Mucosa of descending colon (tissue), 3 donors: ENCODE data around the gene ARL13B. TPM values are rescaled to one million over a fixed set of nuclear protein-coding genes. Genes with fewer than 3 reads are reported as not detected.

Experiments used
- ATAC-seq: fragments of 200-7000 bp; cut with Tn5 transposase; one replicate; pipeline ENCODE4 v1.9.1; 2020; ENCODE audit warnings: mild to moderate bottlenecking, moderate library complexity
- DNase-seq, 3 donors: peaks; one replicate each; pipeline ENCODE4 v3.0.0-alpha.2; 2020
- H3K36me3 ChIP-seq: fragments of 200-600 bp; one replicate; pipeline ENCODE4 v1.8.0; 2021; ENCODE audit warnings: low read depth, mild to moderate bottlenecking
- H3K4me1 ChIP-seq: fragments of 200-600 bp; one replicate; pipeline ENCODE4 v1.8.0; 2021; ENCODE audit warnings: low read depth, mild to moderate bottlenecking
- H3K4me3 ChIP-seq: fragments of 200-600 bp; one replicate; pipeline ENCODE4 v1.8.0; 2021; ENCODE audit warnings: mild to moderate bottlenecking
- H3K9me3 ChIP-seq: fragments of 200-600 bp; one replicate; pipeline ENCODE4 v1.8.0; 2021; ENCODE audit warnings: mild to moderate bottlenecking
- intact Hi-C, 2 donors: fragments of 100-400 bp; cut with DNase I in 1 of 2; cut with micrococcal nuclease in 1 of 2; formaldehyde crosslinking; loops; one replicate each; pipeline versions ENCODE4 v1.11.0 to v1.11.1; 2022; cut with DNase I, micrococcal nuclease
- total RNA-seq, 3 donors: library from RNA; stranded (reverse); fragmentation: NEBNext Ultra II Directional in 2 of 3; extraction: Animal tissue kit (Norgen Biotek cat#: 25700) in 2 of 3; gene quantifications; one replicate each; pipeline versions ENCODE4 v1.2.1 to v1.2.4, GENCODE V29; 2021 to 2023
- TF ChIP-seq, protein P1 (sequence below): fragments of 200-600 bp; IDR thresholded peaks from one replicate; pipeline ENCODE4 v1.8.0; 2022; ENCODE audit warnings: antibody characterized with exemption, mild to moderate bottlenecking
- donor health status: DM: no; HTN: no; CAD: no; lungs with moderate emphysema.
- donor health status: DM: no; HTN: no; CAD: no.
- donor health status: DM: no; HTN: yes; CAD: no.

Gene ARL13B
- total RNA-seq, 3 donors from 2014 or later, result 2.6 to 9.1 (median 4.1) TPM

DNA sequence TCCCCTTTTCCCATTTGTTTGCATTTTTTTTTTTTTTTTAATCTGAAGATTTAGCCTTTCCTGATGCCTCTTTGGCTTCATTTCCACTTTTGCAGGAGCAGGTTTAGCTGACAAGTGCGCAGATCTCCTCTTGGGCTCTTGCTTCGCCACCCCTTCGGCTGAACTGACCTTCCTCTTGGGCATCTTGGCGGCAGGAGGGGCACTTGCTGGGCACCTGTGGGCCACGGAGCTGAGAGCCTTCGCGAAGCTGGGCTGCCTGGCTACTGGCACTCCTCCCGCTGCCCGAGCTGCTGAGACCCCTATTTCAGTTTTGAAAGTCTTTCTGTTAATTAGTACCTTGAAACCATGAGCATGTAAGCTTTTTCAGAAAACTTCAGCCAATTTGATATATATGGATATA lies 8.8 kb downstream of the ARL13B start:
- TF ChIP-seq, protein P1, sequence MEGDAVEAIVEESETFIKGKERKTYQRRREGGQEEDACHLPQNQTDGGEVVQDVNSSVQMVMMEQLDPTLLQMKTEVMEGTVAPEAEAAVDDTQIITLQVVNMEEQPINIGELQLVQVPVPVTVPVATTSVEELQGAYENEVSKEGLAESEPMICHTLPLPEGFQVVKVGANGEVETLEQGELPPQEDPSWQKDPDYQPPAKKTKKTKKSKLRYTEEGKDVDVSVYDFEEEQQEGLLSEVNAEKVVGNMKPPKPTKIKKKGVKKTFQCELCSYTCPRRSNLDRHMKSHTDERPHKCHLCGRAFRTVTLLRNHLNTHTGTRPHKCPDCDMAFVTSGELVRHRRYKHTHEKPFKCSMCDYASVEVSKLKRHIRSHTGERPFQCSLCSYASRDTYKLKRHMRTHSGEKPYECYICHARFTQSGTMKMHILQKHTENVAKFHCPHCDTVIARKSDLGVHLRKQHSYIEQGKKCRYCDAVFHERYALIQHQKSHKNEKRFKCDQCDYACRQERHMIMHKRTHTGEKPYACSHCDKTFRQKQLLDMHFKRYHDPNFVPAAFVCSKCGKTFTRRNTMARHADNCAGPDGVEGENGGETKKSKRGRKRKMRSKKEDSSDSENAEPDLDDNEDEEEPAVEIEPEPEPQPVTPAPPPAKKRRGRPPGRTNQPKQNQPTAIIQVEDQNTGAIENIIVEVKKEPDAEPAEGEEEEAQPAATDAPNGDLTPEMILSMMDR, result no peak
- intact Hi-C loops, result no loop called here
- no peak for ATAC-seq
- no peaks in the 10 kb centered on the region for H3K9me3 ChIP-seq
- H3K4me1 ChIP-seq, result no peaks in the 10 kb centered on the region
- no peaks in the 10 kb centered on the region for H3K36me3 ChIP-seq
- H3K4me3 ChIP-seq, result no peak overlapping the region
- no peak for DNase-seq

DNA sequence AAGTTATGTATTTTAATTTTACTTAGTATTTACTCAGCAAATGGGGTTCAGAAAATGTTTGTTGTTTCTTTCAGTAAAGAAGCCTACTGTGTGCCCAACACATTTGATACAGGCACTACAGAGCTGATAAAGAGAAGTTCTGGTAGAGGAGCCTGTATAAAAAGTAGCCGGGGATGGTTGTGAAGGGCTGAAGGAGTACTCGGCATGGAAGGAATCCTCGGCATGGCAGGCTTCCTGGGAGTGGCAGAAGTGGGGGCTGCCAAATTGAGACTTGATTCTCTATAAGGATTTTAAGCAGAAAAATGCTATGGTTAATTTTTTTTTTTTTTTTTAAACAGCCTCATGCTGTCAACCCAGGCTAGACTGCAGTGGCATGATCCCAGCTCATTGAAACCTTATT lies 9.3 kb downstream of the ARL13B start:
- TF ChIP-seq, protein P1, result no peak
- Histone ChIP-seq H3K4me3 (no peak overlapping the region), H3K9me3 (no peaks in the 10 kb centered on the region), H3K36me3 (no peaks in the 10 kb centered on the region), H3K4me1 (no peaks in the 10 kb centered on the region)
- intact Hi-C loops, result no loop called here
- ATAC-seq, result no peak
- DNase-seq, result no peak

DNA sequence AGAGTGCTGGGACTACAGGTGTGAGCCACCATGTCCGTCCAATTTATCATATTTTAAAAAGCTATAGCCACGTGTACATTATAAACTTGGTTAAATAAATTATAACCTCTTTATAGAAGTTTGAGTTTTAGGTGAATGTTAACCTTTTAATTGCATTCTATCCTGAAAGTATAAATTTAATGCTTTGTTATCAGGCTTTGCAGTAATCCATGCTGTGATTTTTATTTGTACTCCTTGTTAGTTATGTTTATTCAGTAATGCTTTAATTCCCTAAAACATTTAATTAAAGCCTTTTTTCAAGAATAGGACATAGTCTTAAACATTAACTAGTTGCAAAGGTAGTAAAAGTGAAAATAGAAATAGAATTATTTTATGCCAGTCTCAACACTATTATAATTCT lies 11.7 kb downstream of the ARL13B start:
- ATAC-seq (no peak), DNase-seq (no peak)
- H3K9me3 ChIP-seq, result no peaks in the 10 kb centered on the region
- no peaks in the 10 kb centered on the region for H3K4me1 ChIP-seq
- H3K36me3 ChIP-seq, result no peaks in the 10 kb centered on the region
- intact Hi-C loops, result no loop called here
- no peak overlapping the region for H3K4me3 ChIP-seq
- TF ChIP-seq, protein P1, result no peak

DNA sequence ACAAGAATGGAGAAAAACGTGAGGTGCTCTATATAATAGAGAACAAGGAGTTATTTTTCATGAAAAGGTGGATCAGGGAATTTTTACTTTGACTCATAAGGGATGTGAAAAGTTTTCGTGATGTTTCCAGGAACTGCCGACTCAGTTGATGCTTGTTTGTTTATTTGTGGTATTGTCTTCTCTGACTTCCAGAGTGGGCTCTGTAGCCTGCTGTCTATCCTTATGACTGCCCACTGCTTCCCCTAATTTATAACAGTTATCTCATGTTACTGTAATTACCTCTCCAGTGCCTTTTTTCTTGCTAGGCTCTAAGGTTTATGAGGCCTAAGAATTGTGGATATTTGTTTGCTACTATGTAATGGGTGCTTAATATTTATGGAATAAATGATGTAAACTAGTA lies 12.3 kb downstream of the ARL13B start:
- intact Hi-C loops, result no loop called here
- Histone ChIP-seq H3K4me3 (no peak overlapping the region), H3K9me3 (no peaks in the 10 kb centered on the region), H3K36me3 (no peaks in the 10 kb centered on the region), H3K4me1 (no peaks in the 10 kb centered on the region)
- TF ChIP-seq, protein P1, result no peak
- ATAC-seq, result no peak
- DNase-seq, result no peak

DNA sequence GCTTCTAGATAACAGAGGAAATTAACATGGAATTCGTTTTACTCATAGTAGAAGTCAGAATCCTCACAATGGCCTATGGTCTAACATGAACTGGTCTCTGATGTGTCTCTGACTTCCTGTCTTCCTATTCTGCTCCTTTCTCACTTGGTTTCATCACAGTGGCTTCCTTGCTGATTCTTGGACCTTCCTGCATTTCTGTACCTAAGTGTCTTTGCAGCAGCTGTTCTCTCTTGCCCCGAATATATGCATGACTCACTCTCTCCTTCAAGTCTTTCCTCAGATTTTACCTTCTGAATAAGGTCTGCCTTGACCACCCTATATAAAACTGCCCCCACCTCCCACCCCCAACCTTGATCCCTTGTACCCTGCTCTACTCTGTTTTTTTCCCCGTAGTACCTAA lies 14.1 kb downstream of the ARL13B start:
- no peaks in the 10 kb centered on the region for H3K36me3 ChIP-seq
- H3K4me1 ChIP-seq, result no peaks in the 10 kb centered on the region
- TF ChIP-seq, protein P1, result no peak
- intact Hi-C loops, result no loop called here
- DNase-seq, result no peak
- no peaks in the 10 kb centered on the region for H3K9me3 ChIP-seq
- ATAC-seq, result no peak
- no peak overlapping the region for H3K4me3 ChIP-seq

DNA sequence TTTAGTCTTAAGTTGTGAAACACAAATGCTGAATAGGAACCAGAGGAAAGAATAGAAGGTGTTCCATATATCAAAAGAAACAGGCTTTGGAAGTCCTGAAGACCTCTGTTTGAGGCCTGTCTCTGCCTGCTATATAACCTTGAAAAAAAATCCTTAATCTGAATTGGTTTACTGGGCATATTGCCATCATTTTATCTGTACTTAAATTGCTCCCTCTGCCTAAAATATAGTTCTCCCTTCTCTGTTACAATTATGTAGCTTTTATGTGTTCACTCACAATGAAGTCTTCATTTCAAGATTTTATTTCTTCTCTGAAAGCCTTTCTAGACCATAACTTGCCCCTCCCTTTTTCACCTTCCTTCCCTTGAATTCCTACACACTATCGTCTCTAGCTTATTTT lies 21.2 kb downstream of the ARL13B start:
- no peak for DNase-seq
- no peaks in the 10 kb centered on the region for H3K9me3 ChIP-seq
- no peaks in the 10 kb centered on the region for H3K4me1 ChIP-seq
- no peaks in the 10 kb centered on the region for H3K36me3 ChIP-seq
- no peak for ATAC-seq
- TF ChIP-seq, protein P1, result no peak
- intact Hi-C loops, result loop anchor here in 1 of 2 donors (10.0 kb wide), 1 partner anchor 64 kb away; the partner anchor contains the start of genes DHFR2 and NSUN3
- H3K4me3 ChIP-seq, result no peak overlapping the region
